Hepatocyte (in vitro differentiated cells): ENCODE data around the gene PAIP2B. TPM values are rescaled to one million over a fixed set of nuclear protein-coding genes. Genes with fewer than 3 reads are reported as not detected.
"Not testable (repeated sequence)": the region's sequence is repeated elsewhere in the genome, so short reads cannot be mapped to it uniquely, and the experiment has no call there.

Experiments
- DNase-seq: peaks from one replicate; pipeline ENCODE4 v3.0.0-alpha.2; 2016; ENCODE audit warnings: low spot score
- H2AFZ ChIP-seq: fragments of 200-600 bp; sonication (generic); 2 replicates; pipeline ENCODE4 v1.6.0; 2016; ENCODE audit warnings: antibody characterized with exemption, mild to moderate bottlenecking
- H3K27ac ChIP-seq: fragments of 200-600 bp; sonication (generic); 2 replicates; pipeline ENCODE4 v1.5.1; 2016; ENCODE audit warnings: mild to moderate bottlenecking
- H3K27me3 ChIP-seq: fragments of 200-600 bp; sonication (generic); 2 replicates; pipeline ENCODE4 v1.6.1; 2016
- H3K36me3 ChIP-seq: fragments of 200-600 bp; sonication (generic); replicated peaks from 2 replicates; pipeline ENCODE4 v1.5.1; 2016; ENCODE audit warnings: low read depth; ENCODE audit not compliant: insufficient read depth
- H3K4me1 ChIP-seq: fragments of 200-600 bp; sonication (generic); 2 replicates; pipeline ENCODE4 v1.5.1; 2016; ENCODE audit warnings: mild to moderate bottlenecking, moderate library complexity; ENCODE audit not compliant: insufficient read depth
- H3K4me2 ChIP-seq: fragments of 200-600 bp; sonication (generic); 2 replicates; pipeline ENCODE4 v1.6.0; 2016
- H3K4me3 ChIP-seq: fragments of 200-600 bp; sonication (generic); 2 replicates; pipeline ENCODE4 v1.5.1; 2016; ENCODE audit warnings: mild to moderate bottlenecking
- H3K79me2 ChIP-seq: fragments of 200-600 bp; sonication (generic); 2 replicates; pipeline ENCODE4 v1.6.0; 2017; ENCODE audit warnings: mild to moderate bottlenecking
- H3K9me2 ChIP-seq: fragments of 200-600 bp; sonication (generic); replicated peaks from 2 replicates; pipeline ENCODE4 v1.6.0; 2017; ENCODE audit warnings: mild to moderate bottlenecking; ENCODE audit not compliant: insufficient read depth
- H3K9me3 ChIP-seq: fragments of 200-600 bp; sonication (generic); 2 replicates; pipeline ENCODE4 v1.5.1; 2016; ENCODE audit warnings: low read depth, mild to moderate bottlenecking
- H4K20me1 ChIP-seq: fragments of 200-600 bp; sonication (generic); 2 replicates; pipeline ENCODE4 v1.6.0; 2016; ENCODE audit warnings: mild to moderate bottlenecking; ENCODE audit not compliant: insufficient read depth, poor library complexity, severe bottlenecking
- CTCF ChIP-seq: fragments of 200-600 bp; sonication (generic); IDR thresholded peaks from 2 replicates; pipeline ENCODE4 v1.5.1; 2016; ENCODE audit warnings: antibody characterized with exemption, mild to moderate bottlenecking; ENCODE audit not compliant: poor library complexity
- EZH2 ChIP-seq: fragments of 200-600 bp; sonication (generic); IDR thresholded peaks from 2 replicates; pipeline ENCODE4 v1.6.1; 2016; ENCODE audit warnings: antibody characterized with exemption, mild to moderate bottlenecking, borderline replicate concordance
- EZH2phosphoT487 ChIP-seq: fragments of 200-600 bp; sonication (generic); IDR thresholded peaks from one replicate; pipeline ENCODE4 v1.6.1; 2018; ENCODE audit warnings: antibody characterized with exemption, mild to moderate bottlenecking, low read depth, moderate library complexity; ENCODE audit not compliant: unreplicated experiment, severe bottlenecking
- WGBS: methylation state at CpG from one replicate; pipeline ENCODE4 v1.1.6; 2016; ENCODE audit warnings: low lambda C conversion rate; ENCODE audit errors: missing lambda C conversion rate; 5-methylcytosine and 5-hydroxymethylcytosine counted together
- polyA plus RNA-seq: library from polyadenylated mRNA; unstranded; fragments of >200 nt; fragmentation: Nextera tagmentation; extraction: Ambion mirVana; gene quantifications from 2 replicates; pipeline ENCODE4 v1.2.1, GENCODE V29; 2016
- total RNA-seq: library from RNA; depleted of rRNA; stranded (reverse); fragments of >200 nt; gene quantifications from 2 replicates; pipeline ENCODE4 v1.2.3, GENCODE V29; 2014

Gene PAIP2B
- total and polyA plus RNA-seq, 2 experiments from 2014 or later, result 2.6 to 4.8 TPM

GRCh38 chr2:71238089-71238488, 11.2 kb upstream of the PAIP2B start:
- no peak for DNase-seq
- Histone ChIP-seq H3K9me2 (no peaks in the 10 kb centered on the region), H4K20me1 (no peaks in the 10 kb centered on the region), H3K4me3 (no peak overlapping the region), H2AFZ (no peak overlapping the region), H3K4me2 (no peak overlapping the region), H3K27ac (no peak overlapping the region), H3K9me3 (no peaks in the 10 kb centered on the region), H3K4me1 (no peaks in the 10 kb centered on the region), H3K79me2 (no peaks in the 10 kb centered on the region), H3K36me3 (no peaks in the 10 kb centered on the region), H3K27me3 (peaks cover 14% of the 10 kb centered on the region)
- no peak for TF ChIP-seq CTCF
- no peak for TF ChIP-seq EZH2
- TF ChIP-seq EZH2phosphoT487, result no peak

- DNase-seq, result no peak
- WGBS, result 64% methylated on average over 7 of the region's 7 CpGs
- no peaks in the 10 kb centered on the region for H3K9me3 ChIP-seq
- no peaks in the 10 kb centered on the region for H4K20me1 ChIP-seq
- H3K4me3 ChIP-seq, result no peak overlapping the region
- H3K79me2 ChIP-seq, result no peaks in the 10 kb centered on the region
- no peak for TF ChIP-seq CTCF
- TF ChIP-seq EZH2, result no peak
- TF ChIP-seq EZH2phosphoT487, result no peak
- H3K4me1 ChIP-seq, result no peaks in the 10 kb centered on the region
- H2AFZ ChIP-seq, result no peak overlapping the region
- H3K27me3 ChIP-seq, result peaks cover 14% of the 10 kb centered on the region
- H3K9me2 ChIP-seq, result no peaks in the 10 kb centered on the region
- H3K4me2 ChIP-seq, result no peak overlapping the region
- no peaks in the 10 kb centered on the region for H3K36me3 ChIP-seq
- H3K27ac ChIP-seq, result no peak overlapping the region
These were observed 9.2 kb upstream of the PAIP2B start for GRCh38 chr2:71235930-71236587.

- not testable (repeated sequence) for H3K27me3 ChIP-seq, H3K79me2 ChIP-seq, DNase-seq, H3K36me3 ChIP-seq, H3K4me2 ChIP-seq, H3K27ac ChIP-seq, H3K4me3 ChIP-seq, H4K20me1 ChIP-seq, H3K9me3 ChIP-seq, H2AFZ ChIP-seq, H3K4me1 ChIP-seq, H3K9me2 ChIP-seq
- 80% methylated on average over 7 of the region's 7 CpGs for whole genome bisulfite sequencing
These were observed 6.2 kb upstream of the PAIP2B start for GRCh38 chr2:71233072-71233471.

GRCh38 chr2:71226096-71226964, 573 bp downstream of the PAIP2B start:
- Histone ChIP-seq H4K20me1 (no peaks in the 10 kb centered on the region), H3K9me2 (no peaks in the 10 kb centered on the region), H3K4me3 (peak overlapping the region; percentile 32), H3K27ac (peak overlapping the region; percentile 35), H3K4me1 (no peaks in the 10 kb centered on the region), H3K27me3 (no peaks in the 10 kb centered on the region), H3K79me2 (no peaks in the 10 kb centered on the region), H3K36me3 (no peaks in the 10 kb centered on the region), H3K4me2 (peak overlapping the region; percentile 85), H2AFZ (peak overlapping the region; percentile 41), H3K9me3 (no peaks in the 10 kb centered on the region)
- TF ChIP-seq CTCF (peak; percentile 15), EZH2 (no peak), EZH2phosphoT487 (no peak)
- peak; percentile 55 for DNase-seq
- WGBS, result 2% methylated on average over 46 of the region's 52 CpGs
